Pancreas (tissue), 10 donors: ENCODE results near the gene OLFML3. TPM values are rescaled to one million over a fixed set of nuclear protein-coding genes. Genes with fewer than 3 reads are reported as not detected.
A peak's percentile ranks its signal among the peaks of the same experiment; 100 is the strongest.

Experiments
- ATAC-seq, 4 donors: fragments of 200-7000 bp; cut with Tn5 transposase; one replicate each; pipeline versions ENCODE4 v1.8.0 to v1.9.1; 2020; ENCODE audit warnings: mild to moderate bottlenecking in 4 of 4, moderate library complexity in 4 of 4
- DNase-seq, 6 donors: peaks; one replicate each; pipeline ENCODE4 v3.0.0-alpha.2; 2020
- FAIRE-seq: peaks from 2 replicates; lab custom pipeline; 2012; peaks lifted over from hg19 to GRCh38; lab: Jason Lieb, UNC
- H3K27ac ChIP-seq, 4 donors: fragments of 200-600 bp; sonication (generic); 1 replicate in 3 of 4; 2 replicates in 1 of 4; pipeline versions ENCODE4 v1.5.0 to v1.8.0; 2020
- H3K27me3 ChIP-seq, 4 donors: fragments of 200-600 bp; one replicate each; pipeline ENCODE4 v1.8.0; 2021
- H3K36me3 ChIP-seq, 3 donors: fragments of 200-600 bp; sonication (generic) in 1 of 3; one replicate each; pipeline versions ENCODE4 v1.5.0 to v1.8.0; 2020 to 2021
- H3K4me1 ChIP-seq, 3 donors: fragments of 200-600 bp; one replicate each; pipeline ENCODE4 v1.8.0; 2021
- H3K4me3 ChIP-seq, 4 donors: fragments of 200-600 bp; sonication (generic) in 2 of 4; one replicate each; pipeline versions ENCODE4 v1.5.0 to v1.8.0; 2020 to 2021
- H3K9me3 ChIP-seq, 4 donors: fragments of 200-600 bp; one replicate each; pipeline ENCODE4 v1.8.0; 2021
- WGBS, 2 donors: extraction: QIAGEN DNeasy Blood & Tissue Kit; methylation state at CpG; one replicate each; pipeline ENCODE4 v1.1.7; 2013; 5-methylcytosine and 5-hydroxymethylcytosine counted together
- intact Hi-C, 3 donors: fragments of 100-400 bp; cut with DNase I; formaldehyde crosslinking; loops; one replicate each; pipeline versions ENCODE4 v1.11.1 to v1.14.2; 2022
- polyA plus RNA-seq, 2 donors: library from polyadenylated mRNA; stranded (reverse); fragments of 200-250 nt; gene quantifications; one replicate each; pipeline ENCODE4 v1.2.3, GENCODE V29; 2013
- total RNA-seq, 6 donors: library from RNA; stranded (reverse); fragmentation: NEBNext Ultra II Directional in 4 of 6; extraction: Animal tissue kit (Norgen Biotek cat#: 25700) in 4 of 6; gene quantifications; one replicate each; pipeline versions ENCODE4 v1.2.1 to v1.2.4, GENCODE V29; 2021 to 2023
- TF ChIP-seq, protein P1 (sequence below), 4 donors: fragments of 200-600 bp; sonication (generic) in 3 of 4; IDR thresholded peaks; one replicate each; pipeline versions ENCODE4 v1.5.0 to v1.8.0; 2021; ENCODE audit warnings: antibody characterized with exemption in 4 of 4
- donor health status: healthy with polysubstance abuse.
- donor health status: DM: no; HTN: no; CAD: no; lungs with moderate emphysema.
- donor health status: DM: no; HTN: no; CAD: no.
- donor health status: control.
- donor health status: control.
- donor health status: Bipolar disorder and iron deficiency.
- donor health status: DM: yes; HTN: yes; CAD: no.
- donor health status: DM: no; HTN: no; CAD: no.
- donor health status: DM: no; HTN: no; CAD: no.
- donor health status: DM: yes; HTN: yes; CAD: no.

OLFML3 gene
- total and polyA plus RNA-seq, 8 donors: 3.7 to 39.2 (median 10.2) TPM

- ATAC-seq (peak in 1 of 4 donors; percentile 19), DNase-seq (no peak), FAIRE-seq (no peak)
- Histone ChIP-seq H3K36me3 (no peaks in the 10 kb centered on the region), H3K4me3 (no peak overlapping the region), H3K9me3 (no peaks in the 10 kb centered on the region), H3K27ac (no peak overlapping the region), H3K4me1 (no peaks in the 10 kb centered on the region), H3K27me3 (no peaks in the 10 kb centered on the region)
- TF ChIP-seq, protein P1, sequence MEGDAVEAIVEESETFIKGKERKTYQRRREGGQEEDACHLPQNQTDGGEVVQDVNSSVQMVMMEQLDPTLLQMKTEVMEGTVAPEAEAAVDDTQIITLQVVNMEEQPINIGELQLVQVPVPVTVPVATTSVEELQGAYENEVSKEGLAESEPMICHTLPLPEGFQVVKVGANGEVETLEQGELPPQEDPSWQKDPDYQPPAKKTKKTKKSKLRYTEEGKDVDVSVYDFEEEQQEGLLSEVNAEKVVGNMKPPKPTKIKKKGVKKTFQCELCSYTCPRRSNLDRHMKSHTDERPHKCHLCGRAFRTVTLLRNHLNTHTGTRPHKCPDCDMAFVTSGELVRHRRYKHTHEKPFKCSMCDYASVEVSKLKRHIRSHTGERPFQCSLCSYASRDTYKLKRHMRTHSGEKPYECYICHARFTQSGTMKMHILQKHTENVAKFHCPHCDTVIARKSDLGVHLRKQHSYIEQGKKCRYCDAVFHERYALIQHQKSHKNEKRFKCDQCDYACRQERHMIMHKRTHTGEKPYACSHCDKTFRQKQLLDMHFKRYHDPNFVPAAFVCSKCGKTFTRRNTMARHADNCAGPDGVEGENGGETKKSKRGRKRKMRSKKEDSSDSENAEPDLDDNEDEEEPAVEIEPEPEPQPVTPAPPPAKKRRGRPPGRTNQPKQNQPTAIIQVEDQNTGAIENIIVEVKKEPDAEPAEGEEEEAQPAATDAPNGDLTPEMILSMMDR (IDR thresholded peaks at IDR 0.05): no peak
- WGBS, 2 donors: 83 to 85% methylated on average over 6 of the region's 6 CpGs
- intact Hi-C loops: no loop called here
These were observed 44.8 kb downstream of the OLFML3 start for GRCh38 chr1:114024049-114024448.

- Histone ChIP-seq H3K9me3 (no peaks in the 10 kb centered on the region), H3K36me3 (no peaks in the 10 kb centered on the region), H3K27me3 (no peaks in the 10 kb centered on the region), H3K4me1 (no peaks in the 10 kb centered on the region), H3K4me3 (no peak overlapping the region), H3K27ac (no peak overlapping the region)
- FAIRE-seq: no peak
- ATAC-seq: peak in 1 of 4 donors; percentile 26
- no peak for DNase-seq
- intact Hi-C loops: no loop called here
- TF ChIP-seq, protein P1 (IDR thresholded peaks at IDR 0.05): no peak
- WGBS, 2 donors: 93 to 94% methylated on average over 5 of the region's 5 CpGs
These were observed 46.5 kb downstream of the OLFML3 start for GRCh38 chr1:114025609-114026401.

DNA sequence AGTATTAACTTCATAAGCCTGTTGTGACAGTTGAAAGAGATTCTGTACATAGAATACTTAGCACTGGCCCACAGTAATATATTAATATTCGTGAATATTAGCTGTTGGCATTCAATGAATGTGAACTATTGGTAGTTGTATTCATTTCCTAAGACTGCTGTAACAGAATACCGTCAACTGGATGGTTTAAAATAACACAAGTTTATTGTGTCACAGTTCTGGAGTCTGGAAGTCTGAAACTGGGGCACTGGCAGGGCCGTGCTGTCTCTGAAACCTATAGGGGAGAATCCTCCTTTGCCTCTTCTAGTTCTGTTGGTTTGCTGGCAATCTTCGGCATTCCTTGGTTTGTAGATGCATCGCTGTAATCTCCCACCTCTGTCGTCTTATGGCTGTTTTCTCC is 47.5 kb downstream of the OLFML3 start:
- no peaks in the 10 kb centered on the region for H3K27me3 ChIP-seq
- no peaks in the 10 kb centered on the region for H3K4me1 ChIP-seq
- H3K9me3 ChIP-seq: no peaks in the 10 kb centered on the region
- intact Hi-C loops: no loop called here
- ATAC-seq (no peak), FAIRE-seq (no peak), DNase-seq (no peak)
- H3K27ac ChIP-seq: no peak overlapping the region
- TF ChIP-seq, protein P1 (IDR thresholded peaks at IDR 0.05): no peak
- WGBS, 2 donors: 86 to 90% methylated on average over 6 of the region's 6 CpGs
- no peaks in the 10 kb centered on the region for H3K36me3 ChIP-seq
- H3K4me3 ChIP-seq: no peak overlapping the region

Other genes starting within 250 kb of the OLFML3 start
- gene PHTF1, start 220.0 kb upstream of the OLFML3 start, total RNA-seq: 10 to 100 TPM in 2 of 6 donors, 1 to 10 TPM in 4; 4.6 to 12.9 (median 6.8) TPM
- gene PHTF1, start 220.0 kb upstream of the OLFML3 start, polyA plus RNA-seq: 1 to 10 TPM; 5.3 to 7.0 TPM
- 10 to 100 TPM in 5 of 6 donors, 1 to 10 TPM in 1; 9.6 to 13.6 (median 10.5) TPM for gene RSBN1, start 167.0 kb upstream of the OLFML3 start, total RNA-seq
- 1 to 10 TPM; 3.5 to 5.6 TPM for gene RSBN1, start 167.0 kb upstream of the OLFML3 start, polyA plus RNA-seq
- 1 to 10 TPM in 4 of 6 donors, under 1 TPM in 2; 0.75 to 2.3 (median 1.2) TPM for gene PTPN22, start 107.8 kb upstream of the OLFML3 start, total RNA-seq
- gene PTPN22, start 107.8 kb upstream of the OLFML3 start, polyA plus RNA-seq: 1 to 10 TPM in 1 of 2 donors, under 1 TPM in 1; 0.57 to 1.2 TPM
- gene BCL2L15, start 91.9 kb upstream of the OLFML3 start, total RNA-seq: 10 to 100 TPM; 13.9 to 25.8 (median 16.2) TPM
- gene BCL2L15, start 91.9 kb upstream of the OLFML3 start, polyA plus RNA-seq: 10 to 100 TPM in 1 of 2 donors, 1 to 10 TPM in 1; 4.9 to 13.6 TPM
- gene AP4B1, start 74.7 kb upstream of the OLFML3 start, total RNA-seq: 10 to 100 TPM in 5 of 6 donors, 1 to 10 TPM in 1; 8.2 to 16.4 (median 11.8) TPM
- 10 to 100 TPM; 17.4 to 37.5 TPM for gene AP4B1, start 74.7 kb upstream of the OLFML3 start, polyA plus RNA-seq
- 1 to 10 TPM in 5 of 6 donors, under 1 TPM in 1; 0.71 to 2.7 (median 1.5) TPM for gene DCLRE1B, start 74.1 kb upstream of the OLFML3 start, total RNA-seq
- gene DCLRE1B, start 74.1 kb upstream of the OLFML3 start, polyA plus RNA-seq: 1 to 10 TPM in 1 of 2 donors, under 1 TPM in 1; 0.68 to 1.2 TPM
- 10 to 100 TPM; 27.9 to 42.1 (median 30.4) TPM for gene HIPK1, start 50.1 kb upstream of the OLFML3 start, total RNA-seq
- 10 to 100 TPM in 1 of 2 donors, 1 to 10 TPM in 1; 6.8 to 16.5 TPM for gene HIPK1, start 50.1 kb upstream of the OLFML3 start, polyA plus RNA-seq
- gene SYT6, start 174.4 kb downstream of the OLFML3 start, total RNA-seq: 1 to 10 TPM in 5 of 6 donors, under 1 TPM in 1; 0.81 to 3.9 (median 2.9) TPM
- gene SYT6, start 174.4 kb downstream of the OLFML3 start, polyA plus RNA-seq: 1 to 10 TPM; 1.2 to 5.2 TPM